ENCODE results near the gene TRMU.

TRMU gene

DNA sequence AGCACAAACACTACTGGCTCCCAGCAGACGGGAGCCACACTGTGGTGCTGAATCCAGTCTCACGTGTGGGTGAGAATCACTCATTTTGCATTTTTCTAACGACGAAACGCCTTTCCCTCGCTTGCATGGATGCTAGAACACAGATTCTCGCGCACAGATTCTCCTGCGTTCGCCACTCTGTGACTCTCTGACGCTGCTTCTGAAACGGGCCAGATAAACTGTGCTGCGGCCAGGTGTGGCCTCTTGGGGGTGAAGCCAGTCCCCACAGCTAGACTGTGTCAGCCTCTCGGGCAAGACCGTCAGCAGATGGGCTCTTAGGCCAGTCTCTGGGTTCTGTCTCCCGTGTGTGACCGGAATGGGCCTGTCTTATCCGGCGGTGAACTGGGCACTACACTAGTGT, 44.6 kb downstream of the TRMU start:
- H3K36me3 ChIP-seq, result no peaks in the 10 kb centered on the region
- H3K27ac ChIP-seq, result no peak overlapping the region
- H3K9me3 ChIP-seq (ENCODE audit: severe bottlenecking), result peaks cover 3% of the 10 kb centered on the region
- H3K27me3 ChIP-seq (ENCODE audit: insufficient read depth, low read depth, severe bottlenecking), result no peaks in the 10 kb centered on the region
- H3K4me3 ChIP-seq (ENCODE audit: low read depth, low read length), result no peak overlapping the region
- TF ChIP-seq, protein P1, sequence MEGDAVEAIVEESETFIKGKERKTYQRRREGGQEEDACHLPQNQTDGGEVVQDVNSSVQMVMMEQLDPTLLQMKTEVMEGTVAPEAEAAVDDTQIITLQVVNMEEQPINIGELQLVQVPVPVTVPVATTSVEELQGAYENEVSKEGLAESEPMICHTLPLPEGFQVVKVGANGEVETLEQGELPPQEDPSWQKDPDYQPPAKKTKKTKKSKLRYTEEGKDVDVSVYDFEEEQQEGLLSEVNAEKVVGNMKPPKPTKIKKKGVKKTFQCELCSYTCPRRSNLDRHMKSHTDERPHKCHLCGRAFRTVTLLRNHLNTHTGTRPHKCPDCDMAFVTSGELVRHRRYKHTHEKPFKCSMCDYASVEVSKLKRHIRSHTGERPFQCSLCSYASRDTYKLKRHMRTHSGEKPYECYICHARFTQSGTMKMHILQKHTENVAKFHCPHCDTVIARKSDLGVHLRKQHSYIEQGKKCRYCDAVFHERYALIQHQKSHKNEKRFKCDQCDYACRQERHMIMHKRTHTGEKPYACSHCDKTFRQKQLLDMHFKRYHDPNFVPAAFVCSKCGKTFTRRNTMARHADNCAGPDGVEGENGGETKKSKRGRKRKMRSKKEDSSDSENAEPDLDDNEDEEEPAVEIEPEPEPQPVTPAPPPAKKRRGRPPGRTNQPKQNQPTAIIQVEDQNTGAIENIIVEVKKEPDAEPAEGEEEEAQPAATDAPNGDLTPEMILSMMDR (IDR thresholded peaks at IDR 0.05; ENCODE audit: low read depth, low read length), result no peak
- no peak for DNase-seq

DNA sequence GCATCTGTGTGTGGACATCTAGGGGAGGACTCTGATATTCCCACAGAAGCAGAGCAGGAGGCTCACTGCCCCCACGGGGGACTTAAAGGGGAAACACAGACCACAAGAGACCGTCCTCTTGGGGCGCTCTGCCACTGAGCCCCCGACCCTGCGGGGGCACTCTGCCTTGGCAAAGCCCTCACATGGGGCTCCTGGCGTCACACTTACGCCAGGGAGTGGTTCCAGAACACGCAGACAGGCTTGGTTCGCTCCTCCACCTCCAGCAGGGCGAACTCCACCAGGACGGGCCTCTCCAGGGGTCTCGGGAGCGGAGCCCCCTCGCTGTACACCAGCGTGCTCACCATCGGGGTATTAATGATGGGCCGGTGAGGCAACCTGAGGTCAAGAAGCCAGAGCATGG, 45.1 kb downstream of the TRMU start:
- Histone ChIP-seq H3K4me3 (ENCODE audit: low read depth, low read length) (no peak overlapping the region), H3K36me3 (no peaks in the 10 kb centered on the region), H3K9me3 (ENCODE audit: severe bottlenecking) (peaks cover 3% of the 10 kb centered on the region), H3K27ac (no peak overlapping the region), H3K27me3 (ENCODE audit: insufficient read depth, low read depth, severe bottlenecking) (no peaks in the 10 kb centered on the region)
- DNase-seq, result no peak
- TF ChIP-seq, protein P1 (IDR thresholded peaks at IDR 0.05; ENCODE audit: low read depth, low read length), result no peak

DNA sequence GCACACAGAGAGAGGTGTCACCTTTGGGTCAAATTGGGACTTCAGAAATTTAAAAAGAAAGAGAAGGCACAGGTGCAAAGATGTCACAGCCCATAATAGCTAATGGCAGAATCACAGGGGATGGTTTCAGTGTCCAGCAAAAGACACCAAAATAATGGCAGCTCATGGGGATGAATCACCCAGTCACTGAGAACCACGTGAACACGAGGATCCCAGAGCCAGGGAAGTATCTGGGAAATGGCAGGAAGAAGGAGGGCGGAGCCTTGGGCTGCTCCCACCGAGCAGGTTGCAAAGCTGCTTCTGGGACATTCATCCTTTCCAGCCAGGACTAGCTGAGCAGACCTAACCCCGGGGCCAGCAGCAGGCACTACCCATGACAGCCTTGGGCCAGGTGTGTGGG, 45.6 kb downstream of the TRMU start:
- Histone ChIP-seq H3K36me3 (no peaks in the 10 kb centered on the region), H3K27ac (no peak overlapping the region), H3K9me3 (ENCODE audit: severe bottlenecking) (peaks cover 3% of the 10 kb centered on the region), H3K4me3 (ENCODE audit: low read depth, low read length) (no peak overlapping the region), H3K27me3 (ENCODE audit: insufficient read depth, low read depth, severe bottlenecking) (no peaks in the 10 kb centered on the region)
- peak; percentile 48 for DNase-seq
- TF ChIP-seq, protein P1 (IDR thresholded peaks at IDR 0.05; ENCODE audit: low read depth, low read length), result no peak

DNA sequence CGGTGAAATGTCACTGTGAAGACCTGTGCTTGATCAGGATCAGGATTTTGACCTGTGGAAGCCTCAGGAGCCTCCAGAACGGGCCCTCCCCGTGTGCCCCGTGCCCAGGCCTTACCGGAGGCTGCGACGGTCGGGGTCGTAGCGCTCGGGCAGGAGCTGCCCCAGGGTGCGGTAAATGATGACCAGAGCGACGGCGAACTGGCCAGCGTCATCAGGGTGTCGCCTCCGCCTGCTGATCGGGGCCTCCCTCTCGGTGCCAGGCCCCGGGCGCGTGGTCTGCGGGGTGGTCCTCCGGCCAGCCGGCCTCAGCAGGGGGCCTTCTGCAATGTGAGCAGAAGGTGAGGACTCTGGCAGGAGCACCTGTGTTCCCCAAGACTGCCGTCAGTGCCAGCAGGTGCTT, 46.2 kb downstream of the TRMU start:
- TF ChIP-seq, protein P1 (IDR thresholded peaks at IDR 0.05; ENCODE audit: low read depth, low read length), result no peak
- H3K36me3 ChIP-seq, result no peaks in the 10 kb centered on the region
- no peaks in the 10 kb centered on the region for H3K27me3 ChIP-seq (ENCODE audit: insufficient read depth, low read depth, severe bottlenecking)
- no peak for DNase-seq
- no peak overlapping the region for H3K4me3 ChIP-seq (ENCODE audit: low read depth, low read length)
- H3K27ac ChIP-seq, result no peak overlapping the region
- no peaks in the 10 kb centered on the region for H3K9me3 ChIP-seq (ENCODE audit: severe bottlenecking)

DNA sequence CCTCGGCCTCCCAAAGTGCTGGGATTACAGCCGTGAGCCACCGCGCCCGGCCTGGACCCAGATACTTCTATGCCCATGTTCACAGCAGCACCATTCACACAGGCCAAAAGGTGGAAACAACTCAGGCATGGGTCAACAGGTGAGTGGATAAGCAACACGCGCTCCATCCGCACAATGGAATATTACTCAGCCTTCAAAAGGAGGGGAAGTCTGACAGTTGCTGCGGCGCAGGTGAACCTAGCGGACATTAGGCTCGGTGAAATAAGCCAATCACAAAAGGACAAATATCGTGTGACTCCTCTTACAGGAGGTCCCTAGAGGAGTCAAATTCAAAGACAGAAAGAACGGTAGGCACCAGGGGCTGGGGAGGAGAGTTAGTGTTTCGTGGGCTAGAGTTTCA, 47.0 kb downstream of the TRMU start:
- Histone ChIP-seq H3K9me3 (ENCODE audit: severe bottlenecking) (no peaks in the 10 kb centered on the region), H3K27ac (no peak overlapping the region), H3K27me3 (ENCODE audit: insufficient read depth, low read depth, severe bottlenecking) (no peaks in the 10 kb centered on the region), H3K4me3 (ENCODE audit: low read depth, low read length) (no peak overlapping the region), H3K36me3 (no peaks in the 10 kb centered on the region)
- TF ChIP-seq, protein P1 (IDR thresholded peaks at IDR 0.05; ENCODE audit: low read depth, low read length), result no peak
- DNase-seq, result no peak

DNA sequence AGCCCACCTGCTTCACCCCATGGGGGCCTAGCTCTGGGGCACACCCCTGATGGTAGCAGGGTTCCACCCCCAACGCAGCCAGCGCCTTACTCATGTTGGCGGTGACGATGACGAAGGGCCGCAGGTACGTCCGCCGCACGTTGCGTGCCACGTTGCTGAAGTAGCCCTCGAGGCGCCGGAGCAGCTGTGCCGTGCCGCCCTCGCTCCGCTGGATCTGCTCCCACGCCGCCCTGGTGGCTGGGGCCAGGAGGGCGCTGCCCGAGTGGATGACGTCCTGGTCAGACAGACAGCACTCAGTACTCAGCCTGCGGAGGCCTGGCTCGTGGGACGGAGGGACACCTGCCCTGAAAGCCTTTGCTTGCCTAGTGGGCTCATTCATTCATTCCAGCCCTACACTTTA, 50.8 kb downstream of the TRMU start:
- H3K36me3 ChIP-seq, result no peaks in the 10 kb centered on the region
- no peak overlapping the region for H3K4me3 ChIP-seq (ENCODE audit: low read depth, low read length)
- H3K27ac ChIP-seq, result no peak overlapping the region
- TF ChIP-seq, protein P1 (IDR thresholded peaks at IDR 0.05; ENCODE audit: low read depth, low read length), result peak; percentile 35
- no peaks in the 10 kb centered on the region for H3K9me3 ChIP-seq (ENCODE audit: severe bottlenecking)
- DNase-seq, result no peak
- H3K27me3 ChIP-seq (ENCODE audit: insufficient read depth, low read depth, severe bottlenecking), result no peaks in the 10 kb centered on the region

All from WERI-Rb-1 (cell line).